HEK293T (cell line): ENCODE measurements around the gene TNFAIP8.

Experiments used
- CTCF ChIA-PET: fragments of 350-600 bp; formaldehyde crosslinking; extraction: SDS; loops from one replicate; lab custom pipeline; 2021; ENCODE audit warnings: antibody characterized with exemption, inconsistent platforms; lab: Yijun Ruan, JAX
- POLR2A ChIA-PET: fragments of 350-600 bp; formaldehyde crosslinking; extraction: SDS; loops from one replicate; lab custom pipeline; 2020; ENCODE audit warnings: antibody characterized with exemption, inconsistent platforms; lab: Yijun Ruan, JAX
- DNase-seq: peaks from one replicate; pipeline ENCODE4 v3.0.0; 2012; ENCODE audit warnings: mixed read lengths; ENCODE audit errors: extremely low spot score
- ARNT ChIP-seq: fragments of 450-650 bp; IDR thresholded peaks from 2 replicates; pipeline ENCODE4 v1.6.1; 2017; ENCODE audit warnings: mild to moderate bottlenecking
- BHLHE40 ChIP-seq: fragments of 450-650 bp; IDR thresholded peaks from 2 replicates; pipeline ENCODE4 v1.6.1; 2016; ENCODE audit warnings: mild to moderate bottlenecking, moderate library complexity, borderline replicate concordance
- CTBP1 ChIP-seq: fragments of 450-650 bp; IDR thresholded peaks from 2 replicates; pipeline ENCODE4 v1.6.1; 2016; ENCODE audit warnings: borderline replicate concordance
- ELF4 ChIP-seq: fragments of 450-650 bp; IDR thresholded peaks from 2 replicates; pipeline ENCODE4 v1.6.1; 2017; ENCODE audit warnings: antibody characterized with exemption
- FOXA1 ChIP-seq: fragments of 450-650 bp; IDR thresholded peaks from 2 replicates; pipeline ENCODE4 v1.6.1; 2016; ENCODE audit warnings: mild to moderate bottlenecking
- FOXK2 ChIP-seq: fragments of 450-650 bp; IDR thresholded peaks from 2 replicates; pipeline ENCODE4 v1.6.1; 2016; ENCODE audit warnings: mild to moderate bottlenecking
- FOXM1 ChIP-seq: fragments of 450-650 bp; IDR thresholded peaks from 2 replicates; pipeline ENCODE4 v1.6.1; 2017; ENCODE audit warnings: mild to moderate bottlenecking, borderline replicate concordance
- HDGF ChIP-seq: fragments of 450-650 bp; IDR thresholded peaks from 2 replicates; pipeline ENCODE4 v1.6.1; 2017; ENCODE audit warnings: antibody characterized with exemption, borderline replicate concordance
- L3MBTL2 ChIP-seq: fragments of 450-650 bp; conservative IDR thresholded peaks from 2 replicates; pipeline ENCODE4 v1.6.1; 2016; ENCODE audit warnings: mild to moderate bottlenecking
- LEF1 ChIP-seq: fragments of 450-650 bp; IDR thresholded peaks from 2 replicates; pipeline ENCODE4 v1.6.1; 2017; ENCODE audit warnings: mild to moderate bottlenecking, borderline replicate concordance
- NFRKB ChIP-seq: fragments of 450-650 bp; IDR thresholded peaks from 2 replicates; pipeline ENCODE4 v1.6.1; 2016; ENCODE audit warnings: mild to moderate bottlenecking, moderate library complexity
- SP1 ChIP-seq: fragments of 450-650 bp; IDR thresholded peaks from 2 replicates; pipeline ENCODE4 v1.6.1; 2017
- SUZ12 ChIP-seq: fragments of 450-650 bp; IDR thresholded peaks from 2 replicates; pipeline ENCODE4 v1.6.1; 2016; ENCODE audit warnings: mild to moderate bottlenecking
- TARDBP ChIP-seq: fragments of 450-650 bp; IDR thresholded peaks from 2 replicates; pipeline ENCODE4 v1.6.1; 2016
- ZNF384 ChIP-seq: fragments of 450-650 bp; IDR thresholded peaks from 2 replicates; pipeline ENCODE4 v1.6.1; 2016
- TF ChIP-seq, protein P1 (sequence below): fragments of 450-650 bp; IDR thresholded peaks from 2 replicates; pipeline ENCODE4 v1.6.1; 2016

TNFAIP8 gene

DNA sequence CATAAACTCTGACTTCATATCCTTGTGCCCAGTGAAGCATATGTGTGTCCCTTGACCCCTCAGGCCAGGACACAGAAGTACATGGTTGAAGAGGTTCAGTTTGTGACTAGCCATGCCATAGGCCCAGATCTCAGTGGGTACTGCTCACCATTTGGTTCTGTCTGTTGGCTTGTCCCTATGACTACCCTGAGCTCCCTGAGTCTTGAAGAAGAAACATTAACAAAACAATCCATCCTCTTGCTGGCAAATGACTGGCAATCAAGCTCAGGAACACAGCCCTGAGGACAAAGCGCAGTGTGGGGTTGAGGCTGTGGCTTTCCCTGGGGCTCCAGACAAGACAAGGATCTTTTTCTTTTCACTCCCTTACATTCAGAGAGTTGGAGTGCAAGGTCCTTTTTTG lies 46.3 kb downstream of the TNFAIP8 start:
- CTCF ChIA-PET: interaction anchor here (0.8 kb wide), 1 partner anchor 9 kb away, joined by 3 read pairs; no protein-coding TSS in a partner anchor
- TF ChIP-seq SUZ12: no peak
- no peak for TF ChIP-seq ELF4
- TF ChIP-seq, protein P1, sequence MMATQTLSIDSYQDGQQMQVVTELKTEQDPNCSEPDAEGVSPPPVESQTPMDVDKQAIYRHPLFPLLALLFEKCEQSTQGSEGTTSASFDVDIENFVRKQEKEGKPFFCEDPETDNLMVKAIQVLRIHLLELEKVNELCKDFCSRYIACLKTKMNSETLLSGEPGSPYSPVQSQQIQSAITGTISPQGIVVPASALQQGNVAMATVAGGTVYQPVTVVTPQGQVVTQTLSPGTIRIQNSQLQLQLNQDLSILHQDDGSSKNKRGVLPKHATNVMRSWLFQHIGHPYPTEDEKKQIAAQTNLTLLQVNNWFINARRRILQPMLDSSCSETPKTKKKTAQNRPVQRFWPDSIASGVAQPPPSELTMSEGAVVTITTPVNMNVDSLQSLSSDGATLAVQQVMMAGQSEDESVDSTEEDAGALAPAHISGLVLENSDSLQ: no peak
- no peak for TF ChIP-seq NFRKB
- no peak for TF ChIP-seq ZNF384
- TF ChIP-seq BHLHE40: no peak
- no peak for TF ChIP-seq FOXK2
- DNase-seq: no peak
- POLR2A ChIA-PET: interaction anchor here (0.7 to 1.6 kb wide), 2 partner anchors 16 to 331 kb away, joined by 3 to 5 read pairs; partner anchors contain the start of gene DMXL1

DNA sequence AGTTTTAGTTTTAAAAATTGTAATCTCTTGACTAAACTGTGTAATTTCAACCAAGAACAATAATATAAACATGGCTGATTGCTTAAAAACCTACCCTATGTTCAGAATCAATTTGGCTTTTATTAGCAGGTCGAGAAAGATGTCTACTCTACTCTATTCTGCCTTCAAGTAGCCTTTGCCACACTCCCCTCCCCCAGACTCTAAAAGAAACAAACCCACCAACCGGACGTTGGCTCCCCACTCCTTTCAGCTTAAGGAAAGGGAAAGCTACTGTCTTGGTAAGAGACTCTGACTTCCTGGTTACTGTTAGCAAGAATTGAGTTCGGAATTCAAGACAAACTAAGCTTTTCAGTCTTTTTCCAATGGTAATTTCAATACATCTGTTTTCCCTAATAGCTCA lies 46.7 kb downstream of the TNFAIP8 start:
- CTCF ChIA-PET: interaction anchor here (0.8 kb wide), 1 partner anchor 9 kb away, joined by 3 read pairs; no protein-coding TSS in a partner anchor
- POLR2A ChIA-PET: interaction anchor here (0.7 to 1.6 kb wide), 2 partner anchors 16 to 332 kb away, joined by 3 to 5 read pairs; partner anchors contain the start of gene DMXL1
- DNase-seq: no peak
- TF ChIP-seq ELF4: no peak
- TF ChIP-seq LEF1: no peak
- no peak for TF ChIP-seq NFRKB
- no peak for TF ChIP-seq SUZ12
- TF ChIP-seq FOXA1: no peak
- TF ChIP-seq TARDBP: no peak
- TF ChIP-seq HDGF: no peak
- no peak for TF ChIP-seq ARNT
- TF ChIP-seq SP1: no peak
- no peak for TF ChIP-seq FOXK2
- no peak for TF ChIP-seq FOXM1
- TF ChIP-seq BHLHE40: no peak
- TF ChIP-seq CTBP1: no peak
- TF ChIP-seq, protein P1: no peak
- no peak for TF ChIP-seq L3MBTL2
- TF ChIP-seq ZNF384: no peak

DNA sequence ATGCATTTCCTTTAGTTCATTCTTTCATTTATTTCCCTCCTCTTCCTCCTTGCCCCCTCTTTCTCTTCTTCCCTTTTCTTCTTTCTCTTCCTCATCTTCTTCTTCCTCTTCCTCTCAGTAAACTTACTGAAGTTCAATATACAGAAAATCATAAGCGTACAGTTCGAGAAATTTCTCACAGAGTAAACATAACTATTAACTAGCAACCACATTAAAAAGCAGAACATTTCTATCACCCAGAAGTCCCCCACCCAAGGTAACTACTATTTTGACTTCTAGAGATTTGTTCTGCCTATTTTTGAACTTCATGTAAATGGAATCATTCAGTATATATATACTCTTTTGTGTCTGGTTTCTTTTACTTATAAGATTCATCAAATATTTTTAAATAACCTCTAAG lies 48.2 kb downstream of the TNFAIP8 start:
- CTCF ChIA-PET: interaction anchor here (0.6 kb wide), 1 partner anchor 195 kb away, joined by 3 read pairs; no protein-coding TSS in a partner anchor
- POLR2A ChIA-PET: no interaction called here
- DNase-seq: no peak
- TF ChIP-seq BHLHE40: no peak
- TF ChIP-seq ELF4: no peak
- TF ChIP-seq SUZ12: no peak
- TF ChIP-seq TARDBP: no peak
- TF ChIP-seq ZNF384: no peak
- no peak for TF ChIP-seq CTBP1
- TF ChIP-seq SP1: no peak
- no peak for TF ChIP-seq FOXA1
- no peak for TF ChIP-seq HDGF
- TF ChIP-seq, protein P1: no peak
- no peak for TF ChIP-seq NFRKB
- TF ChIP-seq FOXK2: no peak
- TF ChIP-seq LEF1: no peak
- no peak for TF ChIP-seq FOXM1
- no peak for TF ChIP-seq L3MBTL2
- TF ChIP-seq ARNT: no peak

DNA sequence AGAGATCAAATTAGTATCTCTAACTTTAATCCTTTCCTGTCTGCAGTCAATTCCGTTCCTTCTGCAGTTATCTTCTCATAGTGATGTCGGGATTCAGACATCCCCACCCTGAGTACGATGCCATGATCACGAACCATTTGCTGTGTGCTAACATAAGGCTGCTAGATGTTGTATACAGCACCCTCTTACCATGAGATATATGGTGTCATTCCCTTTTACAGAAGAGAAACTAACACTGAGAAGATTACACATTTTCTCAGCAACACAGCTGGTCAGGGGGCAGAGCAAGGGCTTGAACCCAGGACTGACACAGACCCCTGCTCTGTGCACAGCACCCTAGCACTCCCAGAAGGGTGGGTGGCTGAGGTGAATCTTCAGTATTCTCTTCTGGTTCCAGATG lies 49.6 kb downstream of the TNFAIP8 start:
- CTCF ChIA-PET: no interaction called here
- no peak for TF ChIP-seq SP1
- no peak for TF ChIP-seq HDGF
- TF ChIP-seq ARNT: no peak
- no peak for TF ChIP-seq TARDBP
- no peak for TF ChIP-seq ZNF384
- TF ChIP-seq L3MBTL2: no peak
- DNase-seq: no peak
- POLR2A ChIA-PET: no interaction called here

DNA sequence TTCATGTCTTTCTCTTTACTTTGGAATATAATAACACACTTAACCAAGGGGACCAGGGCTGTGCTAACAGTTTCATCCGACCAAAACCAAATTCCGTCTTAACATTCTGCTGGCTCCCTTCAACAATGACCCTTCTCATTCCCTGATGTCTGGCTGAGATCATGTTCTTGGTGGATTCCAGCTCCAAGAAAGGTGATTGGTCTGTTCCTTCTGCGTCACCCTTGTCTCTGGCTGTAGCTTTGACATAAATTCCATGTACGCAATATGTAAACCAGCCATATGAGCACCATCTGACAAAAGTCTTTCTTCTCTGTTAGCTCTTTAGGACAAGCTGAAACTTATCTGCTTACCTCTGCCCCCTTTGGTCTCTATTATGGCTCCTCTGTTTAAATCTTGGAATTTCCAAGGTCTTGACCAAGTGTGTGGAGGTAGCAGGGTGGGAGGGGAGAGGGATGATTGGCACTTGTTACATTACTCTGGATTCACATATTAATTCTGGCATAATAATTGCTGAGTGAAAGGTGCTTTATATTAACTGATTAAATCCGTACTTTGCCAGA lies 50.8 kb downstream of the TNFAIP8 start:
- no peak for DNase-seq
- TF ChIP-seq BHLHE40: no peak
- no peak for TF ChIP-seq L3MBTL2
- TF ChIP-seq LEF1: no peak
- no peak for TF ChIP-seq ZNF384
- TF ChIP-seq, protein P1: no peak
- no peak for TF ChIP-seq SUZ12
- ChIA-PET POLR2A (no interaction called here), CTCF (no interaction called here)
